Karpas-422 (cell line): ENCODE results near the gene KIN. TPM values are rescaled to one million over a fixed set of nuclear protein-coding genes. Genes with fewer than 3 reads are reported as not detected.
"Not testable (repeated sequence)": the region's sequence is repeated elsewhere in the genome, so short reads cannot be mapped to it uniquely, and the experiment has no call there.

ENCODE experiments used
- DNase-seq: peaks from one replicate; pipeline ENCODE4 v3.0.0-alpha.2; 2015
- H2AFZ ChIP-seq: fragments of 200-600 bp; sonication (generic); 2 replicates; pipeline ENCODE4 v1.6.1; 2014; ENCODE audit warnings: antibody characterized with exemption, low read length, mixed read lengths
- H3K27ac ChIP-seq: fragments of 200-600 bp; sonication (generic); 2 replicates; pipeline ENCODE4 v1.5.1; 2014; ENCODE audit warnings: mild to moderate bottlenecking, low read length, moderate library complexity
- H3K27me3 ChIP-seq: fragments of 200-600 bp; sonication (generic); 2 replicates; pipeline ENCODE4 v1.6.1; 2014; ENCODE audit warnings: low read length, mixed read lengths
- H3K36me3 ChIP-seq: fragments of 200-600 bp; sonication (generic); 2 replicates; pipeline ENCODE4 v1.6.1; 2014; ENCODE audit warnings: low read length, mixed read lengths; ENCODE audit not compliant: insufficient read depth
- H3K4me1 ChIP-seq: fragments of 200-600 bp; sonication (generic); 2 replicates; pipeline ENCODE4 v1.6.1; 2014; ENCODE audit warnings: mild to moderate bottlenecking, low read length, mixed read lengths
- H3K4me2 ChIP-seq: fragments of 200-600 bp; sonication (generic); 2 replicates; pipeline ENCODE4 v1.6.1; 2014; ENCODE audit warnings: low read length, low read depth, mild to moderate bottlenecking; ENCODE audit not compliant: poor library complexity, severe bottlenecking
- H3K4me3 ChIP-seq: fragments of 200-600 bp; sonication (generic); 2 replicates; pipeline ENCODE4 v1.5.1; 2014; ENCODE audit warnings: mild to moderate bottlenecking, antibody characterized with exemption, low read length, mixed read lengths
- H3K79me2 ChIP-seq: fragments of 200-600 bp; sonication (generic); 2 replicates; pipeline ENCODE4 v1.6.1; 2014; ENCODE audit warnings: mild to moderate bottlenecking, low read length, mixed read lengths
- H3K9ac ChIP-seq: fragments of 200-600 bp; sonication (generic); 2 replicates; pipeline ENCODE4 v1.6.0; 2014; ENCODE audit warnings: low read length
- H3K9me2 ChIP-seq: fragments of 200-600 bp; sonication (generic), shearing (Covaris generic); replicated peaks from 2 replicates; pipeline ENCODE4 v1.6.0; 2014; ENCODE audit warnings: mild to moderate bottlenecking, low read length, moderate library complexity; ENCODE audit not compliant: insufficient read depth
- H3K9me3 ChIP-seq: fragments of 300-700, 200-600 bp; sonication (generic); 2 replicates; pipeline ENCODE4 v1.6.1; 2014; ENCODE audit warnings: low read length, mixed read lengths
- H4K20me1 ChIP-seq: fragments of 200-600 bp; sonication (generic); 2 replicates; pipeline ENCODE4 v1.6.1; 2014; ENCODE audit warnings: mild to moderate bottlenecking, antibody characterized with exemption, low read length, low read depth; ENCODE audit not compliant: insufficient read depth
- total RNA-seq: library from RNA; depleted of rRNA; stranded (reverse); fragments of >200 nt; shearing (Covaris generic); gene quantifications from 2 replicates; pipeline ENCODE4 v1.2.3, GENCODE V29; 2014; ENCODE audit warnings: low replicate concordance

KIN gene
- total RNA-seq, 1 experiment from 2014 or later, result 7.9 TPM

DNA sequence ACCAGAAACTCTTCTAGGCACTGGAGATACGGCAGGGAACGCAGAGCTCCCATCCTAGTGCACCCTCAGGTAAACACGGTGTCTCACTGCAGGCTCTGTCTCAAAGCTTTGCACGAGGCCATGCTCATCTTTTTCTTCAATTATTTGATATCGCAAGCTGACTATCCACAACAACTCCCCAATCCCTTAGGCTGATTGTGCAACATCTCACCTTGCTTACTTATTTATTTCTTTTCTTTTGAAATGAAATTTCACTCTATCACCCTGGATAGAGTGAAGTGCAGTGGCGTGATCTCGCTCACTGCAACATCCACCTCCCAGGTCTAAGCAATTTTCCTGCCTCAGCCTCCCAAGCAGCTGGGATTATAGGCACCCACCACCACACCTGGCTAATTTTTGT, 72.3 kb downstream of the KIN start:
- DNase-seq, result no peak
- no peak overlapping the region for H2AFZ ChIP-seq
- no peaks in the 10 kb centered on the region for H3K4me1 ChIP-seq
- H3K4me2 ChIP-seq, result no peak overlapping the region
- no peak overlapping the region for H3K4me3 ChIP-seq
- H3K9me3 ChIP-seq, result no peaks in the 10 kb centered on the region
- H3K27me3 ChIP-seq, result no peaks in the 10 kb centered on the region
- no peaks in the 10 kb centered on the region for H3K79me2 ChIP-seq
- no peaks in the 10 kb centered on the region for H3K36me3 ChIP-seq
- H4K20me1 ChIP-seq, result no peaks in the 10 kb centered on the region
- no peak overlapping the region for H3K27ac ChIP-seq
- no peaks in the 10 kb centered on the region for H3K9me2 ChIP-seq
- no peak overlapping the region for H3K9ac ChIP-seq

GRCh38 chr10:7711075-7711474, 76.7 kb downstream of the KIN start:
- H3K4me1 ChIP-seq, H3K79me2 ChIP-seq, H3K27me3 ChIP-seq, H3K4me2 ChIP-seq, H3K9me2 ChIP-seq, H3K9ac ChIP-seq, H3K36me3 ChIP-seq, H2AFZ ChIP-seq, H3K9me3 ChIP-seq, DNase-seq, H3K4me3 ChIP-seq, H3K27ac ChIP-seq, H4K20me1 ChIP-seq: not testable (repeated sequence)

DNA sequence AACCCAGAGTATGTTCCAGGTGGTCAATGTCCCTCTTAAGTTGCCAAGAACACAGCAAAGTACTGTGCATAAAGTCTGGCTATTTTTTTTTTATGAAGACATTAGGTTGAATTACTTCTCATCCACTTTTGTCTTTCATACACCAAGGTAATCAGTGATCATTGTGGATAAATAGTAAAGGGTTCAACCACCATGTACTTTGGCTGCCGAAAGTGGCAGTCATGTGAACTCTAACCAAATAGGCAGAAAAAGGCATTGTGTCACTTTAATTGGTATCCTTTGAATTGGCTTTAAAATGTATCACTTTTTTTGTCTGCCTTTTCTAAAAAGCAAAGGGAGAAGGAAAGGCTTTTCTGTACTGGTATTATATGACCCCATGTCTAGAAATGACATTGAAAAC, 77.3 kb downstream of the KIN start:
- Histone ChIP-seq H3K27ac (no peak overlapping the region), H3K27me3 (no peaks in the 10 kb centered on the region), H3K36me3 (no peaks in the 10 kb centered on the region)

DNA sequence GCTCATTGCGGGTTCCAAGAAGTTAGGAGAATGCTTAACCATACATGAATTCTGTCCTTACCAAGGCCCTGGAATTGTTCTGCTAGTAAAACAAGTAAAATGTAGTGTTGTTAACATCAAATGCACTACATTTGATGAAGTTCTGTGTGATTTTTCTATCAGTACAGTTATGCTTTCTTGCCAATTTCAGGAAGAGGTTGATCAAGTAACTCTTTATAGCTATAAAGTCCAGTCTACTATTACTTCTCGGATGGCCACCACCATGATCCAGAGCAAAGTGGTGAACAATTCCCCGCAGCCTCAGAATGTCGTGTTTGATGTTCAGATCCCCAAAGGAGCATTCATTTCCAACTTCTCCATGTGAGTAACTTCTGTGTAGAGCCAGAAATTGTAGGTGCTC, 79.0 kb downstream of the KIN start:
- H3K79me2 ChIP-seq, result no peaks in the 10 kb centered on the region
- H3K27me3 ChIP-seq, result no peaks in the 10 kb centered on the region
- H3K4me2 ChIP-seq, result no peak overlapping the region
- H3K9ac ChIP-seq, result no peak overlapping the region
- no peaks in the 10 kb centered on the region for H3K4me1 ChIP-seq
- H3K27ac ChIP-seq, result no peak overlapping the region
- H2AFZ ChIP-seq, result no peak overlapping the region
- no peaks in the 10 kb centered on the region for H3K36me3 ChIP-seq
- H4K20me1 ChIP-seq, result no peaks in the 10 kb centered on the region
- no peaks in the 10 kb centered on the region for H3K9me2 ChIP-seq
- DNase-seq, result no peak
- no peaks in the 10 kb centered on the region for H3K9me3 ChIP-seq
- H3K4me3 ChIP-seq, result no peak overlapping the region

More for the DNA sequence above, 77.3 kb downstream of the KIN start:
- Histone ChIP-seq H2AFZ (no peak overlapping the region), H3K4me3 (no peak overlapping the region), H3K9me2 (no peaks in the 10 kb centered on the region), H4K20me1 (no peaks in the 10 kb centered on the region), H3K9me3 (no peaks in the 10 kb centered on the region), H3K79me2 (no peaks in the 10 kb centered on the region), H3K4me1 (no peaks in the 10 kb centered on the region), H3K9ac (no peak overlapping the region), H3K4me2 (no peak overlapping the region)
- DNase-seq, result no peak

- H3K79me2 ChIP-seq, result no peaks in the 10 kb centered on the region
- no peaks in the 10 kb centered on the region for H3K36me3 ChIP-seq
- no peak overlapping the region for H3K4me3 ChIP-seq
- no peak for DNase-seq
- H3K4me1 ChIP-seq, result no peaks in the 10 kb centered on the region
- no peaks in the 10 kb centered on the region for H3K27me3 ChIP-seq
- H3K27ac ChIP-seq, result no peak overlapping the region
- no peaks in the 10 kb centered on the region for H3K9me3 ChIP-seq
- no peaks in the 10 kb centered on the region for H4K20me1 ChIP-seq
- H2AFZ ChIP-seq, result no peak overlapping the region
- no peak overlapping the region for H3K9ac ChIP-seq
- no peak overlapping the region for H3K4me2 ChIP-seq
- H3K9me2 ChIP-seq, result no peaks in the 10 kb centered on the region
Observed at GRCh38 chr10:7707858-7708622, 79.8 kb downstream of the KIN start.

GRCh38 chr10:7707102-7707501, 80.7 kb downstream of the KIN start:
- Histone ChIP-seq H3K79me2 (no peaks in the 10 kb centered on the region), H3K4me1 (no peaks in the 10 kb centered on the region), H3K9me3 (no peaks in the 10 kb centered on the region), H3K27me3 (no peaks in the 10 kb centered on the region), H3K9me2 (no peaks in the 10 kb centered on the region), H3K9ac (no peak overlapping the region), H3K4me3 (no peak overlapping the region), H2AFZ (no peak overlapping the region), H4K20me1 (no peaks in the 10 kb centered on the region), H3K4me2 (no peak overlapping the region), H3K27ac (no peak overlapping the region), H3K36me3 (no peaks in the 10 kb centered on the region)
- no peak for DNase-seq

- H3K9me3 ChIP-seq, result no peaks in the 10 kb centered on the region
- no peak overlapping the region for H3K4me2 ChIP-seq
- H3K27me3 ChIP-seq, result no peaks in the 10 kb centered on the region
- no peak overlapping the region for H3K9ac ChIP-seq
- H3K4me3 ChIP-seq, result no peak overlapping the region
- no peaks in the 10 kb centered on the region for H3K36me3 ChIP-seq
- no peak overlapping the region for H3K27ac ChIP-seq
- no peaks in the 10 kb centered on the region for H3K79me2 ChIP-seq
- no peak for DNase-seq
- H4K20me1 ChIP-seq, result no peaks in the 10 kb centered on the region
- H3K4me1 ChIP-seq, result no peaks in the 10 kb centered on the region
- no peaks in the 10 kb centered on the region for H3K9me2 ChIP-seq
- no peak overlapping the region for H2AFZ ChIP-seq
Observed at GRCh38 chr10:7706534-7707073, 81.2 kb downstream of the KIN start.

GRCh38 chr10:7705341-7705740, 82.5 kb downstream of the KIN start:
- no peak overlapping the region for H3K4me2 ChIP-seq
- no peaks in the 10 kb centered on the region for H3K36me3 ChIP-seq
- no peak for DNase-seq
- H3K27me3 ChIP-seq, result no peaks in the 10 kb centered on the region
- no peak overlapping the region for H3K9ac ChIP-seq
- no peak overlapping the region for H3K4me3 ChIP-seq
- H4K20me1 ChIP-seq, result no peaks in the 10 kb centered on the region
- H2AFZ ChIP-seq, result no peak overlapping the region
- no peaks in the 10 kb centered on the region for H3K9me3 ChIP-seq
- H3K9me2 ChIP-seq, result no peaks in the 10 kb centered on the region
- no peaks in the 10 kb centered on the region for H3K4me1 ChIP-seq
- no peak overlapping the region for H3K27ac ChIP-seq
- H3K79me2 ChIP-seq, result no peaks in the 10 kb centered on the region
